ENCODE measurements around the gene POC1A.

The POC1A gene

DNA sequence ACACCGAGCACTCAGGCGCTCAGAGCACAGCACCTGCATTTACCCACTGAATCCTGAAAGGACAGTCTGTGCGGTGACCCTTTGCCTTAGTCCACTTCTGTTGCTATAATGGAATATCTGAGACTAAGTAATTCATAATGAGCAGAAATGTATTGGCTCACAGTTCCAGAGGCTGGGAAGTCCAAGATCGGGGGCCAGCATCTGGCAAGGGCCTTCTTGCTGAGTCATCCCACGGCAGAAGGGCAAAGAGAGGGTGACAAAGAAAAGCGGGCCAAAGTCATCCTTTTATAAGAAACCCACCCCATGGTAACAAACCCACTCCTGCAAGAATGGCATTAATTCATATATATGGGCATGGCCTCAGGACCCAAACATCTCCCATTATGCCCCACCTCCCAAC is 27.7 kb downstream of the POC1A start:
- DNase-seq (ENCODE audit: low read depth) = no peak

DNA sequence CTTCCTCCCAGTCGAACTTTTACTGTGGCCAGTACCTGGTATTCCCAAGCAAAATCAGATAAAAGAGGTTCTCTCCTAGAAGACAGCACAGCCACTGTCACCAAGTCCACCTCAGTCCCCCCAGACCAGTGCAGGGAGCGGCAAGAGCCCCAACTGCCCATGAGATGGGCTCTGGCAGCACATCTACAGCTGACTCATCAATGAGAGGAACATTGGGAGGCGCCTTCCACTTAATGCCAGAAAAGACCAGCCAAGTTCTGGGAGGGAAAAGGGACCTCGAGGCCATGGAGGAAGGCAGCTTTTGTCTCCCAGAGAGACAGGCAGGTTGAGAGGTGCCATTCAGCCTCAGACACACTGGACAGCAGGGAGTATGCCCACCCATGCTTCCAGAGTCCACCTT is 28.2 kb downstream of the POC1A start:
- DNase-seq (ENCODE audit: low read depth) = peak; percentile 9

DNA sequence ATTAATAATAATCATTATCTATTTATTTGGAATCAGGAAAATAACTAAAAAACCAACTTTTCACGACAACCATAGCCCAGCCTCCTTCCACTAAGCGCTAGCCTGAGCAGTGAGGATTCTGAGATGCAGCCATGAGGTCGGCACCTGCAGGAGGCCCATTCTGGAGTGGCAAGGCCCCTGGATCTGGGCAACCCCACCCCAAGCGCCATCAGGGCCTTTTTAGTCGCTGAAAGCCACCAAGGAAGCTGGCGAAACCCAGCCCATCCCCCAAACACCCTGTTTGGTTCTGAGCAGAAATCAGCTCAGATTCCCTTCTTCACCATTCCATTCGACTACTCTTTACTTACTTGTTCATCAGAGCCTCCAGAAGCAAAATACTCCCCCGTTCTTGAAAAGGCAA is 29.5 kb downstream of the POC1A start:
- no peak for DNase-seq (ENCODE audit: low read depth)

DNA sequence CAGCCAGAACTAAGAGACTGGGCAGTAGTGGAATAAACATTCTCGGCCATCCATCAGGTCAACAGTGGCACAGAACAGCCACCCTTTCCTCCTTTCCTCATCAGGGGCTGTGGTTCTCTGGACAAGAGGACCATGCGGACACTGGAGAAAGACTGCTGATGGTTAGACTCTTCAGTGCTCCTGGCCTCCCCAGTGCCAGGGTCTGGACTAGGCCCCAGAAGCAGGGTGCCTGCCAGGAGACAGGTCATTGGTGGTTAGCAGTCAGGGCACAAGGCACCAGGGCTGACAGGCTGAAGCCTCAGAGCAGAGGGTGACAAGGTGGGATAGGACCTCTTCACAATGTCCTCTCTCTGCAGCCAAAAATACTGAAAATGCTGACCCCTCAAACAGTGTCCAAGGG is 30.1 kb downstream of the POC1A start:
- DNase-seq (ENCODE audit: low read depth) = no peak

DNA sequence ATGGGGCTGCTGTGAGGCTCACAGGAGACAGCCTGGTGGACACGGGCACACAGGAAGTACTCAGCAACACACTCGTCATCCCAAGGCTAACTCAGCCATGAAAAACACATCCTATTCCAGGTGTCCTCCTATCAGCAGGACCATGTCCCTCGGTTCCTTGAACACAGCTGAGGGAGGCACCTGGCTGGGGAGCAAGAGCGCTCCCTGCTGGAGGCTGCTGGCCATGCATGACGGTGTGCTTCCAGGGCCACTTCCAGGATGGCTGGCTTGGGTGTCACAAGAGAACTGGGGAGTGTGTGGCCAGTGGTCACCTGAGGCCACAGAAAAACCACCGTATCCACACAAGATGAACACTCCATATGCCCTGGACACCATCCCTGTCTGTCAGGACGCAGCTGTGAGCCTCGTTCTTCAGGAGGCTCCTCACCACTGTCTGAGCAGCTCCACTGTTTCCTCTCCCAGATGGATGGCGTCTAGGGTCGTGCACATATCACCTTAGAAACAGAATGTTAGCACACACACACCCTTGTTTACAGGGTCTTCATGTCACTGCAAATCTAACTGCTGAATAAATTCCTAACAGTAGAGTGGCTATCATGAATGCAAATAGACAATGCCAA is 31.0 kb downstream of the POC1A start:
- DNase-seq (ENCODE audit: low read depth) = peak; percentile 61

DNA sequence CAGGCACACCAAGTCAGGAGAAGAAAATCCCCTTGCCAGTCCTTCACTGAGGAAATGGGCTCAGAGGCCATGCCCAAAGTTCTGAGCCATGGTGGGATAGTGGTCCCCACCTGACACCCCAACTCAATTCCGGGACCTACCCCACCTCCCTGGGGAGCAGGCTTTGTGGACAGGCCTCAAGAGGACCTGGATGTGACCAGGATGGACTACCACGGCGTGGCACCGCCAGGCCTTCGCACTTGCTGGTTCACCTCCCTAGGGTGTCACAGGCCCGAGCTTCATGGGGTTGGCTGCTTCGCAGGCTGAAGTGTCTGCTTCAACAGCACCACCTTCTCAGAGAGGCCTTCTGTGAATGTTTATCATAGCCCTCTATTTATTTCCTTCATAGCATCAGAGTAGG is 31.7 kb downstream of the POC1A start:
- no peak for DNase-seq (ENCODE audit: low read depth)

DNA sequence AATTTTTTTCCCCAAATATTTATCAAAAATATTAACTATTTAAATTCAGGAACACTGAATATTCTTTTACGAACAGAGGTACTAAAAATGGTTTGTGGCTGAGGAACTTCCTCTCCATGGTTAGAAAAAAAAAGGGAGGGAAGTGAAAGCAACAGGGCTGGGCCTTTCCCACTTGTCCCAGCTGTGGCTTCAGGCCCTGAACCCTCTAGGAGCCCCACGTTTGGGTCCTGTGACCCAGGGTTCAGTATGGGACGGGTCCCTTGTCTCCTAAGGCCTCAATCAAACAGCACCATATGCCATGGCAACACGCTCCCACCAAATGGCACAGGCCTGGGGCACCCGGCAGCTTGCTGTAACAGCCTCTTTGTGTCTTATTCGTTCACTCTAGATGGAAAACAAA is 32.4 kb downstream of the POC1A start:
- no peak for DNase-seq (ENCODE audit: low read depth)

DNA sequence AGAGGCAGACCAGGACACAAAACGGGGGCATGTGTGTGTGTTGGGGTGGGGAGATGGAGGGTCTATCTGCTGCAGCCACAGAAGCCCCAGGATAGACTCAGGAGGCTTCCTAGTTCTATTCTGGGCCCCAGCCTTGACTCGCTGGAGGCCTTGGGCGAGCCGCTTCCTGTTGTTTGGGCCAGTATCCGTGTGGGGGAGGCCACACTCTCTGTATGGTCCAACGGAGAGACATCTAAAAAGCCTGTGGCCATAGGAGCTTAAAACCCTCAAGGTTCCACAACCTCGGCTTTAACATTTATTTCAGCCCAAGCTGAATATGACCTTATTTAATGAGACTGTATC is 32.8 kb downstream of the POC1A start:
- DNase-seq (ENCODE audit: low read depth) = no peak

DNA sequence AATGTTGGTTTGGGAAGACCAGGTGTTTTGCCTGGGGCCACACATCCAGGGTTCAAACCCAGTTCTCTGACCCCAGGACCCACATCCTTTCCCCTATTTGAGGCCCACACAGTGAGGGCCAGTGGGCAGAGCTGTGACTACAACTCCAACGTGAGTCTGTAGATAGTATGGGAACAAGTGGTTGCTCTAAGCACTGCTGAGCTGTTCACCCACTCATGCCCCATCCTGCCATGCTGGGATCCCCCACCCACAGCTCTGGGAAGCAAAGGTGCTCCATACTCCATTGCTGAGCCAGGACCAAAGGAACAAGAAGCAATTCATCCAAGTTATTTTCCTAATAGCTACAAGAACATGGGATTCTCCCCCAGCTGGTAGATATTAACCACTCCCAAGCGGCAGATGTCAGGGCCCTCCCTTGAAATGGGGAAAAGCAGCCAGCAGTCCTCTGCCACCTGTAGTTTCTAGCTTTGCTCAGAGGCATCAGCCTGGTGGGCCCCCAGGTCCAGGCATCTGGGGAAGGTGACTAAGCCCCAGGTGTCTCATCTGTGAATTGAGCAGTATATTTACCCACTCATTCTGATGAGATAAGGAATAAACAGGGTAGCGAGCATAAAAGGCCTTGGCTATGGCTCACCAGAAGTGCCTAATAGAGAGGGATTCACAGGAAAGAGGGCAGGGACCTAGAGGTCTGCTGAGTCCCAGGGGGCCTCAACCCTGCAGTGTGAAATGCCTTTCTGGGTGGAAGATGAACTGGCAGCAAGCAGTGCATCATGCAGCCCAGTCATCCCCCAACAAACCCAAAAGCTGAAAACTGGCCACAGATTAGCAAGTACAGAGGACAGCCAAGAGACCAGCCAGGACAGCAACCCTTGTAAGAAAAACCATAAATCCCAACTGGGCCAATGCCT is 33.4 kb downstream of the POC1A start:
- no peak for DNase-seq (ENCODE audit: low read depth)

DNA sequence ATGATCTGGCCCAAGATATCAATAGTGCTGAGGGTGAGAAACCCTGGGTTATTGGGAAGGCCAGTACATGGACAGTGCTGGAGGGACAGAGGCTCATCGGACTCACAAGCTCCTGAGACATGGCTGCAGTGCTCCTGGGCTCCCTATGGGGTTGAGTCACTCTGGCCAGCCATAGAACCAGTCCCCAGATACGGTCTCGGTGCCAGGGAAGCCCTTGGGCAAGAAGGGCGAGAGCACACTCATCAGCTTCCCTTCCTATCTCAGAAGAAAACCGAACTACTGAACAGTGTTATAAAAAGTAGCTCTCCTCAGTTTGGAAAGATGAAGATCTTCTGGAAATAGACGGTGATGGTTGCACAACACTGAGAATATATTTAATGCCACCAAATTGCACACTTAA is 34.4 kb downstream of the POC1A start:
- no peak for DNase-seq (ENCODE audit: low read depth)

DNA sequence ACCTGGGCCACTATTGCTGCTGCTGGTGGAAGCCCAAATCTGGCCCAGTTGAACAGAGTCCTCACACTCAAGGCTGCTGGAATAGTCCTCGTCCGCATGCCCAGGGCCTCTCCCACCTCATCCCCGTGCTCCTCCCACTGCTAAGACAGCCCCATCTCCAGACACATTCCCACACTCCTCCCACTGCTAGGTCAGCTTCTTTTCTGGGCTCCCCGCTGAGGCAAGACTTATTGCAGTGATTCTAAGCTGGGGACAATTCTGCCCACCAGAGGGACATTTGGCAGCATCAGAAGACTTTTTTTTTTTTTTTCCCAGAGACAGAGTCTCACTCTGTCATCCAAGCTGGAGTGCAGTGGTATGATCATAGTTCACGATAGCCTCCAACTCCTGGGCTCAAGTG is 35.1 kb downstream of the POC1A start:
- no peak for DNase-seq (ENCODE audit: low read depth)

DNA sequence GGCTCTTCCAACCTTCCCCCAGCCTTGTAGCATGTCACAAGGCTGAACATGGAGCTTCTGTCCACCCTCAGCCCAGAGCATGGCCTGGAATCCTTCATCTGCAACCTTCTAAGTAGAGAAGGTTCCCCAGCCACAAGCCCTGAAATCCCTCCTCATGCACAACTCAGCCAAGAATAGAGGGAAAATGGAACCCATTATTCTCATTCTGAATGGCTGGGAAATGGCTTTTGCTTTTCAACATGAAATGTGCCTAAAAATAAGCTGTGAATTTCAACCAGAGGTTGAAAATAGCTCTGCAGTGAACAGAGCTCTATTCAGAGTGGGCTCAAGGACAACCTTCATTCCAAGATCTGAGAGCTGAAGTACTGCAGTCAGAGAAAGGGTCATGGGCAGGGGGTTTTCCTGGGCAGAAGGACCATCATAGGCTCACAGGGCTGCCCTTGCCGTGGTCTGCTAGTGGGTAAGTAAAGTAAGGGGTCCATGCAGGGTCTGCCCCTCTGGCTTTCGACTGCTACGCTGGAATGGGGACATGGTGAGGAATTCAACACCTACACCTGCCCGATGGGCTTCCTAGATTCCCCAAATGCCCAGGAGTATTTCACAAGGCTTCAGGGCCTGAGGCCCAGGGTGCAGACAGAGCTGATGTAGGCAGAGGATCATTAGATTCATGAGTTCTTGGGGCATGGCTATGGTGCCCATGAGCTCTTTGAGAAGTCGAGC is 35.9 kb downstream of the POC1A start:
- DNase-seq (ENCODE audit: low read depth) = no peak

DNA sequence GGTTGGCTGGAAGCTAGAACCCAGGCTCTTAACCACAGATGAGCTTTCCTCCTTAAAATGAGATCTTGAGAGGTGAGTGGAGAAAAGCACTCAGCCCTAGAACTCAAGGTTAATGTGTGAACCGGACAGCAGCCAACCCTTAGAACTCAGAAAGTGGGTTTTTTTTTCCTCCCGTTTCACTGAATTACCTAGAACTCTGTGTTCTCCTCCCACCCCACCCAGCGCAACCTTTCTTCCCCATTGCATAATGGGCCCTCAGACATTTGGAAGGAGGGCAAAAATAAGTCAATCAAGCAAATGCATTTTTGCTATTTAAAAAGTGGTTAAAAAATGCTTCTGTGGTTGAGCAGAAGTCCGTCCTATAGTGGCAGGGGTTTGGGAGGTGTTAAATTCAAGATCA is 36.7 kb downstream of the POC1A start:
- DNase-seq (ENCODE audit: low read depth) = no peak

DNA sequence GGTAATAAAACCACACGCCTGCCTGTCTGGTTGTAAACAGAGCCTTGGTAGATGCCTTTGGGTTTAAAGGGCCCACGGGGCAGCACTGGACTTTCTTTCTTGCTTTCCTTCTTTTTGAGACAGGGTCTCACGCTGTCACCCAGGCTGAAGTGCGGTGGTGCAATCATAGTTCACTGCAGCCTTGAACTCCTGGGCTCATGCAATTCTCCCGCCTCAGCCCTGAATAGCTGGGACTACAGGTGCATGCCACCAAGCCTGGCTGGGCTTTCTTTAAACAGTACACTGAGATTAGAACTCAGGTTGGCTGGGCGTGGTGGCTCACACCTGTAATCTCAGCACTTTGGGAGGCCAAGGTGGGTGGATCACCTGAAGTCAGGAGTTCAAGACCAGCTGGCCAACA is 42.2 kb downstream of the POC1A start:
- DNase-seq (ENCODE audit: low read depth) = no peak

DNA sequence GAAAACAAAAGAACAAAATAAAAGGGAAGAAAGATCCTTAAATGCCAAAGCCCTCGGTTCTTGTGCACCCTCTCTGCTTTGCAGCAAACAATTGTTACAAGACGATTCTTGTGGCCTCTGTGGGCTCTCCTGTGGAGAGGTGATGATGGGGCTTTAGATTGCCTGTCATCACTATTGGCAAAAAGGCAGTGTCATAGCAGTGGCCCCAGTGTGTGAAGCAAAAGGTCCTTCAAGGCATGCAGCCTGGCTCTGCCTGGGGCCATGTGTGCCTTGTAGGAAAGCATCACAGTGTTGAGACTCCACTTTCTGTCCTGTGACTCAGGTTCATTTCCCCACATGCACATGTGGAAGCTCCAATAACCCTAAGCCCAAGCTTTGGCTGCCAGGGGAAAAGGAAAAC is 43.7 kb downstream of the POC1A start:
- DNase-seq (ENCODE audit: low read depth) = no peak

DNA sequence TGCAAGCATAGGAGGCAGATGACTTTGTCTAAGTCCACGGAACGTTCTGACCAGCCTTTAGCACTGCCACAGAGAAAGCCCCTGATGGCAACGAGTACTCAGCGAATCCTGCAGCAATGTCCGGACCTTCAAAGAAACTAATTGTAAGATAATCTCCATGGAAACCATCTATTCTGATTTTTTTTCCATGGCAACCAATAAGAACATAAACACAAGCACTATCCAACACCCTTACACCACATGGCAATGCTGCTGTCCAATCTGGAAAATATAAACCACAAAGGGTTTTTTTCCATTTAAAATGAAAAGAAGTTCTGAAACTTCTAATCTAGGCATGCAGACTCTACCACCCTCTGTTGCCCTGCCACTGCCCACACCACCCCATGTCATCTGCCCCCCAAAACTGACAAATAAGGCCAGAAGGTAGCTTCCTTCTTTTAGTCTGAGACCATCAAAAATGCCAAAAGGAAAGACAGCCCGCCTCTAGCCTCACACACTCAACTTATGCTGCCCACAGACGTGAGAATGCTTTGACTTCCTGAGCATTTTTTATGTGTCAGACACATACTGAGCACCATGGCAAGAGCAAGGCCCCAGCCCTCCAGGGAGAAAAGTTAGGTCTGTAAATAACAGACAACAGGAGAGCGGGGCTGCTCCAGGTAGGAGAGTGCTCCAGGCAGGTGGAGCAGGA is 44.5 kb downstream of the POC1A start:
- peak; percentile 44 for DNase-seq (ENCODE audit: low read depth)

DNA sequence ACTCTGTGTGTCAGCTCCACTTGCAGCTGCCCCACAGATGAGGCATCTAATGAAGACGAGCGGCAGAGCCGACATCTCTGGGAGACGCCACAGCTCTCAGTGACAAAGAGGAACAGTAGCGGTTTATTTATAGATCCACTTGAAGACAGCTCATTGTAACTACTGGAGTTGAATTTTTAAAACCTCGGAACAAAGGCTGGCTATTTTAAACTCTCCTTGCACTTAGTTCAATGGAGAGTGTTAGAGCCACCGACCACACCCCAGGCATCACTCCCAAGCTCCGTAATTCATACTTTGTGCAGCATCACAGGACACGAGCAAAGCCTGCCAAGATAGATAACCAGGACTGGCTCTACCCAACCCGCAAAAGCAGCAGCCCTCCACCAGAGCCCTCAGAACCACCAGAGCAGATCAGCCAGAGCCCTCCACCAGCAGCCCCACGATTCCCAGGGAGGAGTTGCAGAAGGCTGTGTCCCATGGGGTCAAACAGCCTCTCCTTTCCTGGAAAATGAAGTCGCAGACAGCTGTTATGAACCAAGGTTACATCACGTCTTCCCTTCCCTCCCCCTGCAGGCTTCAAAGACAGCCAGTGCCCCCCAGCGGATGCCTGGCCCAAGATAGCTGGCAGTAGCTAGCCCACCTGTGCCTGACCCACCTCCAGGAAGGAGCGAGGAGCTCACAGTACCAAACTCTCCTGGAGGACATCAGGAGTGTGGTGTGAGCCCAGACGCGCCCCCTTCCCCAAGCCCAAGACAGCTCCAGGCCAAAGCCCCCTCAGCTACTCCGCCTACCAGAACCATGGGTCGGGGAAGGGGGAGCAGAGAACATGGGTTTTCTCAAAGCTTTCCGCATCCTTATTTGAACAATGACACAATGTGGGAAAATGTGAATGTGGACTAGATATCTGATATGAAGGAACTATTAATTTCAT is 45.7 kb downstream of the POC1A start:
- DNase-seq (ENCODE audit: low read depth) = no peak

DNA sequence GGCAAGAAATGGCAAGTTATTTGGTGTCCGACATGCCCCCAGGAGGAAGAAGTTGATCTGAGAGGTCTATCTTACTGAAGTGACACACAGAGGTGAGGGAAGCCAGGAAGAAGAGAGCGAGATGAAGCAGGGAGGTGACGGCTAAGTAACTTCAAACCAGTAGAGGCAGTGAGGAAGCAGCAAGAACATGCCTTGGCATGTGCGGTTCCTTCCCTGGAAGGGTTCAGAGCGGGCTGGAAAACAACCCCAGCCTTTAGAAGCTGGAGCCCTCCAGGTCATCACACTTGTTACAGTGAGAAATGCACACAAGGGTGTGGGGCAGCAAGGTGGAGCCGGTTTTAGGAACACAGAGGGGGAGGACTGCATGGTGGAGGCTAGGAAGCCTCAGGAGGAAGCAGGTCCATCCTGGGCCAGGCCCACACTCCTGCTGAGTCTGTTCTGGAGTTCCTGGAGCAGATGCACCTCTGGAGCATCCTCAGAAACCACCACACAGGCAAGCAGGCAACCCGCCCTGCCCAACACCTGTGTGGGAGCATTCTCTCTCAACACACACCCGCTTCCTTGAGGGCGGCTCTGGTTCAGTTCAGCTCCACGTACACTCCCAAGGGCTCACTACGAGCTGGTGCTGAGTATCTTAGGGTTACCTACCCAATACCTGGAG is 47.1 kb downstream of the POC1A start:
- DNase-seq (ENCODE audit: low read depth) = no peak

DNA sequence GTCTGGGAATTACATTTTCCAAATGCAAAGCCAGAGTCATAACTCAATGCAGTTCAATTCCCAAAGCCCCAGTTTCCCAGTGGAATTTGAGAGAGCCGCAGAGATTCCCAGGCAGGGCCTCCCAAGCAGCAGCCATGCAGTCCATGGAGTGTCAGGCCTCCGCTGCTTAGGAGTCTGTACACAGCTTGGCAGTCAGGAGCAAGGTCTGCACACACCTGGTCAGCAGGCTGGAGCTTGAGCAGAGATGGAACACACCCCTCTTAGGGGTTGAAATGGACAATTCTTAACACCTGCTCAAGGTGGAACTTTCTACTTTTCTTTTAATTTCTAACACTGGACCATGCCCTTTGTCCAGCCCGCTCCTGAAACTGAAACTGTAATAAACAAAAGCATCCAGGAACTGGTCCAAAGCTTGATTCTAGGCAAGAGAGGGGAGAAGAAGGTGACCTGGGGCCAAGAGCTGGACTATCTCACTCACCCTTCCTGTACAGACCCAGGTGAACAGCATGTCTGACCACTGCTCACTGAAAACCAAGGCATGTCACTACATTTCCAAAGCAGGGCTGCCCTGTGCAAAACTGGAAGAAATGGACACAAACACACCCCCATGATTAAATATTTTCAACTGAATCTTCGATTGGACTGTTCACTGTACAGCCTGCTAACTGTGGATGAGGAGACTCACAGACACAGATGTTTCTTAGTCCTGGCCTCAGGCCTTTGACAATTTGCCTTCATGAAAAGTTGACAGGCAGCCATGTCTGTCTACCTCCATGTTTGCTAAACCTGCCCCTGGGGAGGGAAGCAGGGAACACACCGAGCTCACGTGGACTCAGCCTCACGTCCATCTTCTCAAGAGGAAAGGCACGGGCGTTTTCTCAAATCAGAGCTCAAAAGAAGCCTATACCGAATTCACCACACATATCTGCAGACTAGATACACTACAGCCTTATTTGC is 49.3 kb downstream of the POC1A start:
- DNase-seq (ENCODE audit: low read depth) = no peak

DNA sequence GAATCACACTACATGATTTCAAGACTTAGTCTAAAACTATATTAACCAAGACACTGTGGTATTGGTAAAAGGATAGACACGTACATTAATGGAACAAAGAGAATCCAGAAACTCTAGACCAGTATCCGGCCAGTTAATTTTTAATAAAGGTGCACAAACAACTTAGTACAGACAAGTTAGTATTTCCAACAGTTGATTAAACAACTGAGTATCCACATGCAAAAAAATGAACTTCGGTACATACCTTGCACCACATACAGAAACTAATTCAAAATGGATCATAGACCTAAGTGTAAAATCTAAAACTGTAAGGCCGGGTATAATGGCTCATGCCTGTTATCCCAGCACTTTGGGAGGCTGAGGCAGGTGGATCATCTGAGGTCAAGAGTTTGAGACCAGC is 51.3 kb downstream of the POC1A start:
- DNase-seq (ENCODE audit: low read depth) = no peak

Data from iris pigment epithelial cell (primary cell).